NCI-H1048 (cell line): ENCODE results near the gene PRKG1.

Experiments
- DNase-seq: peaks from one replicate; lab custom pipeline; 2025; lab: John Stamatoyannopoulos, UW

The PRKG1 gene

DNA sequence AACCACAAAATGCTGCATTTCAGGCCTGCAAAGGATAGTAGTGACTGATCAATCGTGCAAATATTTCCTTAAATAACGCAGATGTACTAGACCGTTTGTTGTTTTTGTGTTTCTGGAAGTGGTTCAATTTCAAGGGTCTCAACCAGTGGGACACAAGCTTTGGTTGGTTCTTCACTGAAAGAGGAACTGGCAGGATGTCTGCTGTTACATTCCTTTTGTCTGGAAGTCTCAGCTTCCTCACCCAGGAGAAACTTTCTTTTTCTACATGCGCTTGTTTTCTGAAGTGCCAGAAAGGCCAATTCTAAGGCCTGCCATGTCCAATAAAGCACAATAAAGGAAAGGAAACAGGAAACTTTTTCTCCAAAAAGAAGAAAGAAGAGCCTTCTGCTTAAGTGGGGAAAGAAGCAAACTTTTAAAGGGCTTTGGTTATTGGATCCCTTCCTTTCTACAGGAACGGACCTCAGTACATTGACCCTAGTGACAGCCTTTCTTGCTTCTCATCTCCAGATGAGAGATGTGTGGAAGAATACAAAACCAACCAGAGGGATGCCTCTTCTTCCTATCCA is 1243.9 kb downstream of the PRKG1 start:
- DNase-seq: no peak

DNA sequence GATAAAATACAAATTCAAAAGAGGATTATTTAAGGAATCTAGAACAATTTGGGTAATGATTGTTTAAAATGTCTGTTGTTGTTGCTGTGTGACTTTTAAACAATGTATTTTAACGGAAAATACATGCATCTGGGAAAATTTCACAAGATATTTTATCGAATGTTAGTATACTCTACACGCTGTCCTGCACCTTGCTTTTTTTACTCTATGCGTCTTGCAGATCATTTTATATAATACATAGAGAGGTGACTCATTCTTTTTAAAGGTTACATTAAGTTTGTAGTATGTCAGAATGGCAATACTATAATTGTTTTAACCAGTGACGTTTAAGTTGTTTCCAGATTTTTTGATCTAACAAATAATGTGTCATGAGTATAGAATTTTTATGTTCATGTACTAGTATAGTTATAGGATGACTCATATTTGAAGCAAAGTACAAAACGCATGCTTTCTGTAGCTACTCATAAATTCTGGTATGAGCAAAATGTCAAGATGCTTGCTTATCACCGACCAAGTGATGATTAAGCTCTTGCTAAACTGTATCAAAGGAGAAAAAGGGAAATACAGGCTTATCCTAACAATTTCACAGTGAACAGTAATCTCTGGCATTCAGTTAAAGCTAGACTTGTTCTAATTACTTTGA is 1244.7 kb downstream of the PRKG1 start:
- no peak for DNase-seq

DNA sequence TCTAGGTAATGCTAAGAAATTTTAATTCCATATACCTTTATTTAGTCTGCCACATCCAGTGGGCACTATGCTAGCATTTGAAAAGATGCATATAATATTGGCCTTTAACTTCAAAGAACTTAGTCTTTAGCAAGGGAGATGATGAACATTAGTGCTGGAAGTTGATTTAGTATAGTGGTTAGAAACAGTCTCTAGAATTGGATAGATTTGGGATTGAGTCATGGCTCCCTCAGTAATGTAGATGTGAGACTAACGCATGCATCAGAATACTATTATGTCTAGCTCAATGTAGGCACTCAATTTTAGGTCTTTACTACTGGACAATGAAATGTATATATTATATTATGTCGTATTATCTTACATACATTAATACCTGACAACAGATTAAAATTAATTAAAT is 1245.6 kb downstream of the PRKG1 start:
- no peak for DNase-seq

DNA sequence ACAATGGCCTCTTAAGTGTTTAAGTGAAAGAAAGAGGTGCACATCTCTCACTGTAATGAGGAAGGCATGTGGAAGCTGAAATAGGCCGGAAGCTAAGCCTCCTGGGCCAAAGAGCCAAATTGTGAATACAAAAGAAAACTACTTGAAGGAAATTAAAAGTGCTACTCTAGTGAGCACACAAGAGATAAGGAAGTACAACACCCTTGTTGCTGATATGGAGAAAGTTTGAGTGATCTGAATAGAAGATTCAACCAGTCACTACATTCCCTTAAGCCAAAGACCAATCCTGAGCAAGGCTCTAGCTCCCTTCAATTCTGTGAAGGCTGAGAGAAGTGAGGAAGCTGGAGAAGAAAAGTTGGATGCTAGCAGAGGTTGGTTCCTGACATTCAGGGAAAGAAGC is 1248.0 kb downstream of the PRKG1 start:
- no peak for DNase-seq

DNA sequence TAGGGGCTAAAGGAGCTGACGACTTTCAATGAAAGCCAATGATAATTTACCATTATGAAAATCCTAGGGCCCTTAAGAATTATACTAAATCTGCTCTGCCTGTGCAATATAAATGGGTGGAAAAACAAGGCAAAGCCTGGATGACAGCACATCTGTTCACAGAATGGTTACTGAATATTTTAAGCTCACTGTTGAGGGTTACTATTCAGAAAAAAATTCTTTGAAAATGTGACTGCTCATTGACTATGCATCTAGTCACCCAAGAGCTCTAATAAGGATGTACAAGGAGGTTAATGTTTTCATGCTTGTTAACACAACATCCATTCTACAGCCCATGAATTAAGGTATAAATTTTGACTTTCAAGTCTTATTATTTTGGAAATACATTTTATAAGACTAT is 1248.6 kb downstream of the PRKG1 start:
- DNase-seq: no peak

DNA sequence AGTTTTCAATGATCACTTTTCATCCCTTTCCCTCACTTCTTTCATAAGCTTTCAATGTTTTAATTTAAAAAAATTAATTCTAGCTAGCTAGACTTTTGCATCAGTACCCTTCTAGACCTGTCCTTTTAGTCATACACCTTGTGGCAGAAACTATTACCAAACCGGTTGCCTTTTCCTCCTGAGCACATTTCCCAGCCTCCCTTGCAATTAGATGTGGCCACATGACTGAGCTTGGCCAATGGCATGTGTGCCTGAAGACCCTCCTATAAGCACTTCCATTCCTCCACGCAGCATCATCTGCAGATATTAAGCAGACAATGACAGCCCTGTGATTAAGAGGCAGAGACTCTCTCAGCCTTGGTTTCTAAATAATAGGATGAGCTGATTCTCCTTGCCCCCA is 1252.1 kb downstream of the PRKG1 start:
- no peak for DNase-seq

DNA sequence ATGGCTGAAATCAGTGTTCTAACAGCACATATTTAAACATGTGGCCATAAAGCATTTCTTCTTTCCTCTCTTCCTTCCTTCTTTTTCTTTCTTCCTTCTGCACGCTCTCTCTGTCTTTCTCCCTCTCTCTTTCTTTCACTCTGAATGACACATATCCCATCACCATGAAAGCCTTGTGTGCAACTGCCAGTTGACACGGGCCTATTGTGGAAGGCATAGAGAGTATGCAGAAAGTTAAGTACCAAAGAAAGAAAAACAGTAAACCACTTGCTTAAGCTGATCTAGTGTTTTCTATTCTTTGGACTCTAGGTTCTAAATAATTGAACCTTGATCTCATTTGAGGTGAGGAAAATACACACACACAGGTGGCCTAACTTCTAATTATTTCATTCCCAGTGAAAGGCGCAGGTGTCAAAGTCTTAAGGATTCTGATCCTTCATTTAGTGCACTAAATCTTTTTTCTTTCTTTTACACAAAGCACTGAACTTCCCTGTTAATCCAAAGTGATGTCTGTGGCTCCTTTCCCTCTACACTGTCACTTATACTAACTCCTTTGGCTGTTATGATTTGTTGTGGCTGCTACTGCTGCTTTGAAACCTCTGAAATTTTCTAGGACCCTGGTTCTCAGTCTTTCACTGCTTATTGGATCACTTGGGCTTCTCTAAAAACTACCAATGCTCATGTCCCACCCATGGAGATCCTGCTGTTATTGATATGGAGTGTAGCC is 1257.5 kb downstream of the PRKG1 start:
- DNase-seq: no peak

DNA sequence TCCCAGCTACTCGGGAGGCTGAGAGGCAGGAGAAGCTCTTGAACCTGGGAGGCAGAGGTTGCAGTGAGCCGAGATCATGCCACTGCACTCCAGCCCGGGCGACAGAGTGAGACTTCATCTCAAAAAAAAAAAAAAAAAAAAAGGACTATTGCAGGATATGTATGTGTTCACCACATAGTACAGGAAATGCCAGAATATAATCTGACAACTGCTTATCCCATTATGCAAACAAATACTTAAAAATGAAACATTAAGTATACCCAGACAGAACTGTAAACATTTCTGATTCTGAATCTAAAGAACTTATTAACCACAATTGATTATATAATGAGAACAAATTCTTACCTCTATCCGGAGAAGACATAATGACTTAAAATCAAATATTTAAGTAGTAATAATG is 1258.5 kb downstream of the PRKG1 start:
- DNase-seq: no peak

DNA sequence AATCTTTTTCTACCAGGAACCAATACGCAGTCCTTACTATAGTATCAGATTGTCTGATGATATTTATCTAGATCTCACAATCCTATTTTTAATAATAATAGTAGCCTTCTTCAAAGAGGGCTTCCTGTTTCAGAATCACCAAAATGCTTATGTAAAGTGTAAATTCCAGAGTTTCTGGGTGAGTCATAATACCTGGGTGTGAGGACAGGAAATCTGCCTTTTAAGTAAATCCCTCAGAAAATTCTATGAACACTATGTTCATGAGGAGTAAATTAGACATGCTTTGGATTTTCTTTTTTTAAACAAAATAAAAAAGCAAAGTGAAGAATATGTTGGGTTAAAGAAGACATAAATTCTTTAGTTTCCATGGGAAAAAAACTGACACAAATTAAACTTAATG is 1260.3 kb downstream of the PRKG1 start:
- no peak for DNase-seq

DNA sequence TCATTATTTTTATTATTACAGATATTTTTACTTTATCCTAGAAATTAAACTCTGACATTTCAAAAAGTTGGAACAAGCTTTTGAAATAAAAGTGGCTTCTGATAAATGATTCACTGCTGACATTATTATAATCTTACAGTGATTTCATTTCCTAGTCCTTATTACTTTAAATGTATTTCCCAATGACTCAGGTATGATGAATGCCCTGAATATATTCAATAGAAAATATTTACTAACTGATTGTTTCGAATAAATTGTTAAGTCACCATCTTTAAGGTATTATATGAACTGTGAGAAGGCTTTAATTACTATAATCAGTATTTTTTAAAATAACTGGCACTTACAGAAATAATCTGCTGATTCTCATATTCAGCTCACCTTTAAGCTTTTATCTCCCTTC is 1261.4 kb downstream of the PRKG1 start:
- no peak for DNase-seq

DNA sequence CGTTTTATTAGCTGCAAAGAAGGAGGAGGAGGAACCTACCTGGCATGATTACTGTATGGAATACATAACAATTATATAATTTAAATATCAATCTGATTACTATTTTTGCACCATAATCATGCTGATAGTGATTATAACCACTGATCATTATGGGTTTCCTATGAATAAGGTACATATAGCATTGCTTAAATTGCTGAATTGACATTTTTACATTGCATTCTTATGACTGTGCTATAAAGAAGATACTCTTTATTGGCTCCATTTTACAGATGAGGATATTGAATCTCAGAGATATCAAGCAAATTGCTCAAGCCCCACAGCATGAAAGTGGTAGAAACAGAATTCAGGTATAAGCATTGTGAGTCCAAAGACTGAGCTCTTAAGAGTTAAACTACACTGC is 1262.9 kb downstream of the PRKG1 start:
- no peak for DNase-seq

DNA sequence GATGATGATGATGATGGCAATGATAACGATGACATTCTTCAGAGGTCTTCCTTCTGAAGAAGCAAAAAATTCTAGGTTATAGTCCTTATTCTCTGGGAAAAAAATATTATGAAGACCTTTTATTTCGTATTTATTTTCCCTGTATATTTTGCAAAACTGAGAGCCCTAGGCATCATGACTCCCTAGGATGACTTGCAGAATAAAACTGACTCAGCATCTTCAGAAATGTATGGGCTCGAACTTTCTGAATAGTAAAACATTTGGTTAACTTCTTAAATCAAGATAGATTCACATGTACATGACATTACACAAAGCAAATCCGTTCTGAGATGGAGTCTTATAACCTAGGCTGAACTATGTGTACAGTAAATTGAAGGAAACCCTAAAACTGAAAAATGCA is 1269.2 kb downstream of the PRKG1 start:
- no peak for DNase-seq

DNA sequence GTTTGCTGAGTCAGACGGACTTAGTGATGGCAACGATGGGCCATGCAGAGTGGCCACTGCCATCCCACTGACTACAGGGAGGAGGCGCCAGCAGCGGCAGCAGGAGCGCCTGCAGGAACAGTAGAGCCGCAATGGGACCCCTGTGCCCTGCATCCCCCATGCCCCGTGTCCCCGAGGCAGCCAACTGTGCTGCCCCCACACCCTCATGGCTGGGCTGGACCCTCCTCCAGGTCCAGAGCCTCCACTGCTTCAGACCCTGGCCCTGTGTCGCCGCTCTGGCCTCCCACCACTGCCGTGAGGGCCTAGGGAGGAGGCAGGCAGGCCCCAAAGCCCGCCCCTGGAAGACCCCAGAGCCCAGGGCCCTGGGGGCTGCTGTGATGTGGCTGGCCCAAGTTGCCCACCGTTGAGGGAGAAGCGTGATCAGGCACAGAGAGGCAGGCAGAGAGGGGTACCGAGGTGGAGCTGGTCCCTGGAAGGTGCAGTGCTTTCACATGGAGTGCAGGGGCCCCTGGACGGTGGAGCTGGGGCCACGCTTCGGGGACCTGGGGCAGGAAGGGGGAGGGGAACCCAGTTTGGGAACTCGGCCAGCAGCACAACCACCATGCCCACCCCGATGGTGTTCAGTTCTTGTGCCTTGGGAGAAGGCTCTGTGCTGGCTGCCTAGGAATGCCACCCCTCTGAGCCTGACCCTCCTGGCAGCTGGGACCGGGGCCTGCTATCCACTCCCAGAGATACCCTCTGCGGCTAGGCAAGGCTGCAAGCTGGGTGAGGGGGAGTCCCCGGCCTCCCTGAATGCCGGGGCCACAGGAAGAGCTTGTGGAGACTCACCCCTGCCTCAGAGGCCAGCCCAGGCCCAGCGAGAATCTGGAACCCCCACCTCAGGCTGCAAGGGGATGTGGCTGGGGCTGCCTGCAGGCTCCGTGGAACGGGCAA is 1272.4 kb downstream of the PRKG1 start:
- DNase-seq: no peak

DNA sequence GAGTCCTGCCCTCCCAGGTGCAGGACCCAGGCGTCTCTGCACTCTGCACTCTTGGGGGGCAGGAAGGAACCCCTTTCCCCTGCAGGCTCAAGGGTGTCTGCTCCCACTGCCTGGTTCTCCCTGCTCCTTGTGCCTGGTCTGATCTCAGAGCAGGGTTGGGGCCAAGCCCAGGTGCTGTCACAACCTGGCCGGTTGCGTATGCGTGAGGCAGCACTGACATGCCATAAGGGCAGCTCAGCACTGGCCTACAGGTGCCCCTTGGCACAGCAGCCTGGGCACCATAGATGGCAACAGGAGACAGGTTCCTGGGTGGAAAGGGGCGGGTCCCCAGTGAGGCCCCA is 1273.0 kb downstream of the PRKG1 start:
- DNase-seq: no peak
